NCI-H1694 treated with DMSO at 0.1 percent for 48 hours (cell line): ENCODE results near the gene SFN.
A peak's percentile ranks its signal among the peaks of the same experiment; 100 is the strongest.
"Not testable (repeated sequence)": the region's sequence is repeated elsewhere in the genome, so short reads cannot be mapped to it uniquely, and the experiment has no call there.

Experiments used
- DNase-seq: peaks from one replicate; lab custom pipeline; 2025; lab: John Stamatoyannopoulos, UW

The SFN gene

GRCh38 chr1:26864610-26865480, 1.9 kb downstream of the SFN start:
- DNase-seq = peak; percentile 92

- not testable (repeated sequence) for DNase-seq
Measured at GRCh38 chr1:26873097-26873496, 10.1 kb downstream of the SFN start.

- DNase-seq = no peak
Measured at GRCh38 chr1:26874896-26875295, 11.9 kb downstream of the SFN start.

- no peak for DNase-seq
Measured at GRCh38 chr1:26877326-26877725, 14.4 kb downstream of the SFN start.

GRCh38 chr1:26879793-26880192, 16.8 kb downstream of the SFN start:
- DNase-seq = no peak

GRCh38 chr1:26881611-26882010, 18.7 kb downstream of the SFN start:
- not testable (repeated sequence) for DNase-seq

- DNase-seq = no peak
Measured at GRCh38 chr1:26882696-26883463, 19.9 kb downstream of the SFN start.

GRCh38 chr1:26887125-26887524, 24.2 kb downstream of the SFN start:
- DNase-seq = no peak

- DNase-seq = no peak
Measured at GRCh38 chr1:26888231-26888630, 25.3 kb downstream of the SFN start.

GRCh38 chr1:26889551-26890466, 26.9 kb downstream of the SFN start, which contains the start of gene GPN2:
Gene GPN2, minus strand, starts transcription at chr1:26890283. Its CDS starts 187 bp downstream, at chr1:26890096.
- DNase-seq = peak; percentile 15

- no peak for DNase-seq
Measured at GRCh38 chr1:26890467-26890796, 27.5 kb downstream of the SFN start.

- no peak for DNase-seq
Measured at GRCh38 chr1:26894263-26894662, 31.3 kb downstream of the SFN start.

- DNase-seq = no peak
Measured at GRCh38 chr1:26897351-26897750, 34.4 kb downstream of the SFN start.

GRCh38 chr1:26900001-26900814, 37.3 kb downstream of the SFN start, which contains the start of gene GPATCH3:
Gene GPATCH3, minus strand, starts transcription at chr1:26900467. Its CDS starts 25 bp downstream, at chr1:26900442.
- DNase-seq = peak; percentile 79

- DNase-seq = no peak
Measured at GRCh38 chr1:26900815-26901511, 38.0 kb downstream of the SFN start.

- no peak for DNase-seq
Measured at GRCh38 chr1:26907071-26907917, 44.3 kb downstream of the SFN start.

GRCh38 chr1:26909951-26910342, 47.0 kb downstream of the SFN start:
- DNase-seq = no peak

- DNase-seq = no peak
Measured at GRCh38 chr1:26910343-26911160, 47.6 kb downstream of the SFN start.
